HG03103 (cell line): Measurements from ENCODE around the gene ATXN1.

Source experiments
- ATAC-seq: cut with Tn5 transposase; IDR thresholded peaks from one replicate; pipeline ENCODE4 v1.9.1; 2021; ENCODE audit warnings: low read depth; ENCODE audit not compliant: unreplicated experiment

ATXN1 gene

GRCh38 chr6:16591396-16592222 lies 169.7 kb downstream of the ATXN1 start:
- ATAC-seq: peak; percentile 66

GRCh38 chr6:16585805-16586204 lies 175.5 kb downstream of the ATXN1 start:
- no peak for ATAC-seq

GRCh38 chr6:16583144-16583762 lies 178.0 kb downstream of the ATXN1 start:
- ATAC-seq: no peak

GRCh38 chr6:16582446-16583143 lies 178.7 kb downstream of the ATXN1 start:
- ATAC-seq: no peak

- no peak for ATAC-seq
Measured at GRCh38 chr6:16578695-16579285, 182.5 kb downstream of the ATXN1 start.

GRCh38 chr6:16576451-16577368 lies 184.6 kb downstream of the ATXN1 start:
- ATAC-seq: peak; percentile 65

GRCh38 chr6:16575655-16576054 lies 185.6 kb downstream of the ATXN1 start:
- no peak for ATAC-seq

- no peak for ATAC-seq
Measured at GRCh38 chr6:16572943-16573342, 188.3 kb downstream of the ATXN1 start.

- no peak for ATAC-seq
Measured at GRCh38 chr6:16572317-16572716, 188.9 kb downstream of the ATXN1 start.

- ATAC-seq: no peak
Measured at GRCh38 chr6:16570946-16571345, 190.3 kb downstream of the ATXN1 start.

- ATAC-seq: no peak
Measured at GRCh38 chr6:16570221-16570553, 191.1 kb downstream of the ATXN1 start.

GRCh38 chr6:16568128-16568527 lies 193.1 kb downstream of the ATXN1 start:
- ATAC-seq: no peak

GRCh38 chr6:16567071-16567470 lies 194.2 kb downstream of the ATXN1 start:
- ATAC-seq: no peak

GRCh38 chr6:16564436-16564835 lies 196.8 kb downstream of the ATXN1 start:
- no peak for ATAC-seq

GRCh38 chr6:16563628-16564240 lies 197.5 kb downstream of the ATXN1 start:
- no peak for ATAC-seq

GRCh38 chr6:16562498-16562897 lies 198.8 kb downstream of the ATXN1 start:
- no peak for ATAC-seq

- no peak for ATAC-seq
Measured at GRCh38 chr6:16559071-16559470, 202.2 kb downstream of the ATXN1 start.

- ATAC-seq: no peak
Measured at GRCh38 chr6:16555550-16555949, 205.7 kb downstream of the ATXN1 start.

GRCh38 chr6:16553531-16553930 lies 207.7 kb downstream of the ATXN1 start:
- ATAC-seq: no peak

GRCh38 chr6:16551466-16551865 lies 209.8 kb downstream of the ATXN1 start:
- no peak for ATAC-seq
